Epithelial cell of proximal tubule (primary cell): ENCODE data around the gene TPRN. TPM values are rescaled to one million over a fixed set of nuclear protein-coding genes. Genes with fewer than 3 reads are reported as not detected.

Experiments used
- DNase-seq: peaks from one replicate; pipeline ENCODE4 v3.0.0-alpha.2; 2011; ENCODE audit warnings: low read depth
- H3K4me3 ChIP-seq: 2 replicates; pipeline ENCODE4 v1.5.1; 2011; ENCODE audit warnings: low read depth, mild to moderate bottlenecking, low read length
- CTCF ChIP-seq: conservative IDR thresholded peaks from 2 replicates; pipeline ENCODE4 v1.5.1; 2012; ENCODE audit warnings: low read depth, mild to moderate bottlenecking, low read length
- total RNA-seq: library from RNA; depleted of rRNA; stranded (reverse); fragments of >200 nt; gene quantifications from 2 replicates; pipeline ENCODE4 v1.2.3, GENCODE V29; 2015

Gene TPRN
- total RNA-seq, 1 donor from 2014 or later = 10.5 TPM

GRCh38 chr9:137228968-137229896, 28.7 kb upstream of the TPRN start:
- no peak overlapping the region for H3K4me3 ChIP-seq
- no peak for TF ChIP-seq CTCF
- no peak for DNase-seq

- DNase-seq = no peak
- TF ChIP-seq CTCF = no peak
- no peak overlapping the region for H3K4me3 ChIP-seq
Observed at GRCh38 chr9:137228506-137228967, 28.0 kb upstream of the TPRN start.

- no peak overlapping the region for H3K4me3 ChIP-seq
- TF ChIP-seq CTCF = no peak
- DNase-seq = no peak
Observed at GRCh38 chr9:137227853-137228505, 27.4 kb upstream of the TPRN start.

- TF ChIP-seq CTCF = peak; percentile 86
- DNase-seq = no peak
- H3K4me3 ChIP-seq = no peak within 1 kb of the TSS
Observed at GRCh38 chr9:137227054-137227852, 26.7 kb upstream of the TPRN start, which contains the start of gene RNF224. RNF224 (plus strand) TSS chr9:137227502; CDS start chr9:137228336, 834 bp downstream.

- TF ChIP-seq CTCF = no peak
- DNase-seq = no peak
- no peak overlapping the region for H3K4me3 ChIP-seq
Observed at GRCh38 chr9:137226338-137227053, 26.0 kb upstream of the TPRN start.

- TF ChIP-seq CTCF = no peak
- no peak for DNase-seq
- H3K4me3 ChIP-seq = no peak overlapping the region
Observed at GRCh38 chr9:137225699-137226331, 25.3 kb upstream of the TPRN start.
